T-cell (primary cell): ENCODE data around the gene COG2. TPM values are rescaled to one million over a fixed set of nuclear protein-coding genes. Genes with fewer than 3 reads are reported as not detected.

Experiments
- ATAC-seq, 4 experiments: fragments of 200-7000 bp in 3 of 4; fragments of 150-1000 bp in 1 of 4; cut with Tn5 transposase; replicated peaks in 1 of 4; 1 replicate in 3 of 4; 2 replicates in 1 of 4; pipeline ENCODE4 v1.10.0; 2021; ENCODE audit warnings: moderate library complexity in 3 of 4, mild to moderate bottlenecking in 2 of 4, moderate number of reproducible peaks in 1 of 4
- CTCF ChIA-PET, 2 donors: fragments of 300-600 bp; sonication (Branson Sonifier 250); formaldehyde crosslinking; loops; one replicate each; lab custom pipeline; 2022; ENCODE audit warnings: antibody characterized with exemption in 2 of 2; lab: Charles Lee
- POLR2A ChIA-PET, 2 donors: fragments of 300-600 bp; sonication (Branson Sonifier 250); formaldehyde crosslinking; loops; one replicate each; lab custom pipeline; 2022; ENCODE audit warnings: antibody characterized with exemption in 2 of 2; lab: Charles Lee
- DNase-seq, 35 experiments: peaks; one replicate each; pipeline versions ENCODE4 v3.0.0 to v3.0.0-alpha.2; 2013 to 2023
- H3K27ac ChIP-seq: one replicate; pipeline ENCODE4 v1.5.1; 2013; ENCODE audit warnings: low read length
- H3K27me3 ChIP-seq, 2 experiments: replicated peaks in 1 of 2; 1 replicate in 1 of 2; 2 replicates in 1 of 2; pipeline versions ENCODE4 v1.6.1 to v1.7.0; 2013; ENCODE audit warnings: low read length in 1 of 2, mixed read lengths in 1 of 2; ENCODE audit not compliant: control insufficient read depth in 2 of 2, insufficient read depth in 2 of 2; ENCODE audit errors: extremely low read depth in 1 of 2
- H3K36me3 ChIP-seq, 2 donors: 1 replicate in 1 of 2; 2 replicates in 1 of 2; pipeline versions ENCODE4 v1.6.1 to v1.7.0; 2013; ENCODE audit warnings: low read length in 1 of 2; ENCODE audit not compliant: control insufficient read depth in 2 of 2, insufficient read depth in 1 of 2; ENCODE audit errors: extremely low read depth in 1 of 2
- H3K4me1 ChIP-seq, 2 experiments: 1 replicate in 1 of 2; 2 replicates in 1 of 2; pipeline versions ENCODE4 v1.6.1 to v1.7.0; 2013; ENCODE audit warnings: low read length in 2 of 2, mixed read lengths in 1 of 2; ENCODE audit not compliant: insufficient read depth in 2 of 2, control insufficient read depth in 1 of 2; ENCODE audit errors: extremely low read depth in 1 of 2
- H3K4me3 ChIP-seq, 2 donors: 1 replicate in 1 of 2; 2 replicates in 1 of 2; pipeline versions ENCODE4 v1.5.1 to v1.7.0; 2013; ENCODE audit warnings: mild to moderate bottlenecking in 2 of 2, low read length in 1 of 2, moderate library complexity in 1 of 2; ENCODE audit not compliant: control insufficient read depth in 1 of 2; ENCODE audit errors: extremely low read depth in 1 of 2
- H3K9me3 ChIP-seq: 2 replicates; pipeline ENCODE4 v1.7.0; 2013
- H3K27ac Mint-ChIP-seq, 2 donors: one replicate each; pipeline ENCODE4 v1.8.0; 2020 to 2021; ENCODE audit warnings: mild to moderate bottlenecking in 2 of 2, mixed read lengths in 2 of 2
- H3K27me3 Mint-ChIP-seq, 2 donors: one replicate each; pipeline ENCODE4 v1.8.0; 2021 to 2022; ENCODE audit warnings: mixed read lengths in 2 of 2
- H3K36me3 Mint-ChIP-seq: one replicate; pipeline ENCODE4 v1.8.0; 2021; ENCODE audit warnings: mixed read lengths
- H3K4me1 Mint-ChIP-seq, 3 donors: one replicate each; pipeline ENCODE4 v1.8.0; 2020 to 2022; ENCODE audit warnings: mixed read lengths in 3 of 3, mild to moderate bottlenecking in 1 of 3
- H3K4me3 Mint-ChIP-seq, 3 donors: one replicate each; pipeline ENCODE4 v1.8.0; 2020 to 2022; ENCODE audit warnings: mild to moderate bottlenecking in 3 of 3, mixed read lengths in 3 of 3, moderate library complexity in 3 of 3
- H3K9me3 Mint-ChIP-seq, 3 donors: one replicate each; pipeline ENCODE4 v1.8.0; 2020 to 2022; ENCODE audit warnings: mixed read lengths in 3 of 3
- WGBS: methylation state at CpG from one replicate; pipeline ENCODE4 v1.1.5; 2013; ENCODE audit warnings: missing lambda C conversion rate; ENCODE audit not compliant: insufficient coverage; 5-methylcytosine and 5-hydroxymethylcytosine counted together
- total RNA-seq, 35 experiments: library from RNA in 6 of 35; stranded (reverse) in 6 of 35; fragments of 120-200 nt in 1 of 35; gene quantifications; one replicate each; pipeline versions ENCODE4 v1.2.1 to v1.2.4 and lab custom pipeline; 2013 to 2026

The COG2 gene
- total RNA-seq, 5 donors from 2014 or later (not counting 1 experiment from before 2014, with no cell fraction given) = 30.5 to 38.6 (median 37.1) TPM

GRCh38 chr1:230735447-230735846 lies 93.2 kb downstream of the COG2 start:
- H3K4me3 ChIP-seq = no peak overlapping the region
- Mint-ChIP-seq H3K9me3 (peaks cover 0 to 7% (median 0%) of the 10 kb centered on the region in 3 donors), H3K27ac (no peak overlapping the region), H3K27me3 (peaks cover 28 to 40% of the 10 kb centered on the region in 2 donors), H3K4me1 (no peaks in the 10 kb centered on the region), H3K4me3 (no peak overlapping the region), H3K36me3 (no peaks in the 10 kb centered on the region)
- CTCF ChIA-PET = no interaction called here
- H3K4me1 ChIP-seq = no peaks in the 10 kb centered on the region
- POLR2A ChIA-PET = no interaction called here
- H3K27me3 ChIP-seq = peaks cover 0 to 14% of the 10 kb centered on the region in 2 experiments
- 55% methylated on average over 2 of the region's 2 CpGs for WGBS
- no peaks in the 10 kb centered on the region for H3K36me3 ChIP-seq
- no peak overlapping the region for H3K27ac ChIP-seq
- ATAC-seq = no peak
- no peaks in the 10 kb centered on the region for H3K9me3 ChIP-seq
- DNase-seq = no peak

- peaks cover 28 to 31% of the 10 kb centered on the region in 2 donors for H3K27me3 Mint-ChIP-seq
- peaks cover 0 to 13% of the 10 kb centered on the region in 2 experiments for H3K27me3 ChIP-seq
- H3K4me3 ChIP-seq = no peak overlapping the region
- no peak overlapping the region for H3K27ac ChIP-seq
- POLR2A ChIA-PET = no interaction called here
- H3K27ac Mint-ChIP-seq = no peak overlapping the region
- H3K4me3 Mint-ChIP-seq = no peak overlapping the region
- no peaks in the 10 kb centered on the region for H3K4me1 Mint-ChIP-seq
- no peak for ATAC-seq
- CTCF ChIA-PET = no interaction called here
- no peaks in the 10 kb centered on the region for H3K4me1 ChIP-seq
- H3K36me3 ChIP-seq = no peaks in the 10 kb centered on the region
- no peak for DNase-seq
- no peaks in the 10 kb centered on the region for H3K9me3 ChIP-seq
- H3K36me3 Mint-ChIP-seq = no peaks in the 10 kb centered on the region
- no CpG with 5 or more reads among the region's 3 CpGs for WGBS
- H3K9me3 Mint-ChIP-seq = peaks cover 0 to 7% (median 0%) of the 10 kb centered on the region in 3 donors
Observed at GRCh38 chr1:230737622-230738262, 95.5 kb downstream of the COG2 start.

GRCh38 chr1:230739564-230740290 lies 97.4 kb downstream of the COG2 start:
- H3K4me3 Mint-ChIP-seq = no peak overlapping the region
- H3K9me3 ChIP-seq = no peaks in the 10 kb centered on the region
- peaks cover 0 to 7% (median 0%) of the 10 kb centered on the region in 3 donors for H3K9me3 Mint-ChIP-seq
- H3K4me1 ChIP-seq = no peaks in the 10 kb centered on the region
- 85% methylated on average over 7 of the region's 12 CpGs for WGBS
- H3K4me1 Mint-ChIP-seq = no peaks in the 10 kb centered on the region
- H3K36me3 Mint-ChIP-seq = no peaks in the 10 kb centered on the region
- no peak for DNase-seq
- H3K36me3 ChIP-seq = no peaks in the 10 kb centered on the region
- no peak overlapping the region for H3K27ac Mint-ChIP-seq
- ChIA-PET CTCF (interaction anchor here in 1 of 2 donors (0.6 kb wide), 1 partner anchor 15 kb away, joined by 4 read pairs; no protein-coding TSS in a partner anchor), POLR2A (no interaction called here)
- no peak overlapping the region for H3K27ac ChIP-seq
- H3K27me3 Mint-ChIP-seq = peaks cover 25 to 27% of the 10 kb centered on the region in 2 donors
- no peak overlapping the region for H3K4me3 ChIP-seq
- ATAC-seq = no peak
- peaks cover 0 to 13% of the 10 kb centered on the region in 2 experiments for H3K27me3 ChIP-seq

Other genes with a start within 250 kb of the COG2 start
- under 1 TPM in 3 of 5 donors, not detected in 2; 0.03 to 0.09 (median 0.09) TPM for gene PGBD5, start 216.1 kb upstream of the COG2 start, total RNA-seq
- gene AGT, start 71.6 kb downstream of the COG2 start, total RNA-seq = 1 to 10 TPM in 2 of 5 donors, under 1 TPM in 1, not detected in 2; 0.92 to 1.5 (median 1.2) TPM
- gene CAPN9, start 104.9 kb downstream of the COG2 start, total RNA-seq = not detected
- 1 to 10 TPM; 3.6 to 5.9 (median 5.6) TPM for gene C1orf198, start 226.0 kb downstream of the COG2 start, total RNA-seq